Measurements from ENCODE around the gene FGF3. TPM values are rescaled to one million over a fixed set of nuclear protein-coding genes. Genes with fewer than 3 reads are reported as not detected.
A peak's percentile ranks its signal among the peaks of the same experiment; 100 is the strongest.

Gene FGF3
- total and polyA plus RNA-seq, 9 of the 15 experiments (the other 6 are each of a cell fraction or from before 2014, with no cell fraction given): not detected

- Histone ChIP-seq H3K9me1 (ENCODE audit: control insufficient read depth, insufficient read depth, low read length) (peaks cover 2% of the 10 kb centered on the region), H3K4me1 (replicated peaks in 1 of 2; ENCODE audit: control insufficient read depth in 2 of 2, insufficient read depth in 2 of 2, low read length in 2 of 2) (peaks cover 0 to 13% of the 10 kb centered on the region in 2 experiments; a peak in 2 of 5 replicates), H3K9ac (ENCODE audit: insufficient read depth in 1 of 2, low read depth in 2 of 2, low read length in 2 of 2) (no peak overlapping the region), H3K4me2 (ENCODE audit: insufficient read depth, low read length) (no peak overlapping the region), H3K27me3 (ENCODE audit: control insufficient read depth in 2 of 2, insufficient read depth in 2 of 2, low read length in 2 of 2) (peaks cover 33 to 77% of the 10 kb centered on the region in 2 experiments), H3K4me3 (no peak overlapping the region), H2AFZ (ENCODE audit: low read depth, low read length) (no peak overlapping the region), H3K36me3 (ENCODE audit: control insufficient read depth, insufficient read depth, low read length) (no peaks in the 10 kb centered on the region), H4K20me1 (replicated peaks; ENCODE audit: control insufficient read depth, insufficient read depth, low read length) (peaks cover 18% of the 10 kb centered on the region), H3K27ac (ENCODE audit: extremely low read depth, low read depth, low read length) (no peak overlapping the region), H3K79me2 (ENCODE audit: control insufficient read depth, insufficient read depth, low read length) (no peaks in the 10 kb centered on the region), H3K9me3 (replicated peaks; ENCODE audit: control insufficient read depth, insufficient read depth, low read depth, low read length) (no peaks in the 10 kb centered on the region)
- no peak for DNase-seq (ENCODE audit: extremely low read depth in 1 of 4, low spot score in 3 of 4)
- ATAC-seq: no peak
- intact Hi-C loops (cut with micrococcal nuclease) (no loop called here), in situ Hi-C loops (cut with MboI) (no loop called here)
- FAIRE-seq: no peak
- POLR2A ChIA-PET: no interaction called here
- CTCF ChIA-PET (ENCODE audit: low intra/inter-chr PET ratio): no interaction called here
- 0% methylated on average over 3 of the region's 3 CpGs for WGBS (ENCODE audit: insufficient coverage, low coverage, missing lambda C conversion rate)
- BruUV-seq (replicated peaks): no TSS peak
- TF ChIP-seq ZFP36 (IDR thresholded peaks at IDR 0.05; ENCODE audit: low read depth, low read length, partially characterized antibody): peak; percentile 59
- no peak for TF ChIP-seq MTA1 (IDR thresholded peaks at IDR 0.05; ENCODE audit: borderline replicate concordance)
- TF ChIP-seq ZNF76 (CRISPR knock-in tag; IDR thresholded peaks at IDR 0.05; ENCODE audit: borderline replicate concordance): no peak
- no peak for TF ChIP-seq ZNF239 (CRISPR knock-in tag; IDR thresholded peaks at IDR 0.05)
- TF ChIP-seq SUPT5H (IDR thresholded peaks at IDR 0.05): no peak
- TF ChIP-seq ZNF551 (CRISPR knock-in tag; IDR thresholded peaks at IDR 0.05): no peak
- peak in 1 of 2 experiments; percentile 35; a peak in 1 of 4 replicates for TF ChIP-seq KDM1A (IDR thresholded peaks at IDR 0.05)
- no peak for TF ChIP-seq NFYB (IDR thresholded peaks at IDR 0.05; ENCODE audit: extremely low read depth, insufficient read length)
- TF ChIP-seq ZNF282 (CRISPR knock-in tag; IDR thresholded peaks at IDR 0.05): no peak
- TF ChIP-seq ZNF584 (CRISPR knock-in tag; IDR thresholded peaks at IDR 0.05; ENCODE audit: low read depth): no peak
- TF ChIP-seq AFF4 (CRISPR knock-in tag; IDR thresholded peaks at IDR 0.05): no peak
- TF ChIP-seq E2F4 (CRISPR knock-in tag; IDR thresholded peaks at IDR 0.05; ENCODE audit: low read depth): no peak
- no peak for TF ChIP-seq VEZF1 (CRISPR knock-in tag; IDR thresholded peaks at IDR 0.05)
- no peak for TF ChIP-seq TFE3 (CRISPR knock-in tag; IDR thresholded peaks at IDR 0.05)
Observed at GRCh38 chr11:69866648-69867047, 47.4 kb upstream of the FGF3 start.

All from K562 (cell line).